D721Med (cell line): ENCODE results near the gene RNF149.

Experiments
- DNase-seq: peaks from one replicate; pipeline ENCODE4 v3.0.0; 2011; ENCODE audit warnings: low spot score; ENCODE audit not compliant: insufficient read length
- FAIRE-seq: peaks from 2 replicates; lab custom pipeline; 2011; peaks lifted over from hg19 to GRCh38; lab: Jason Lieb, UNC
- TF ChIP-seq, protein P1 (sequence below): IDR thresholded peaks from 2 replicates; pipeline ENCODE4 v1.5.1; 2012; ENCODE audit warnings: mild to moderate bottlenecking, control low read depth; ENCODE audit not compliant: insufficient read depth; ENCODE audit errors: missing control alignments

The RNF149 gene

DNA sequence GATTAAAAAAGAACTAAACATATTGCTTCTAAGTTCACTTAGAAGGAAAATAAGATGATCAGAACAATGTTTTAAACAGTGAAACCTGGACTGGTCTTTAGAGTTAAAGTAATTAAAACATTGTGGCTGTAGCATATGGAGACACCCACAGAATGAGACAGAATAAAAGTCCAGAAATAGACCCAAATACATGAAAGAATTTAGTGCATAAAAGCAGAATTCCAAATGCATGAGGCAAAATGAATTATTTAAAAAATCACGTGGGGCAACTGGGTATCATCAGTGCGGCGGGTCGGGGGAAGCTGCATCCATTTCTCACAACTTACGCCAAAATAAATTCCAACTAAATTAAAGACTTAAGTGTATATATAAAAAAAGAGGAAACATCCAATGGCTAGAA is 12.1 kb downstream of the RNF149 start:
- TF ChIP-seq, protein P1, sequence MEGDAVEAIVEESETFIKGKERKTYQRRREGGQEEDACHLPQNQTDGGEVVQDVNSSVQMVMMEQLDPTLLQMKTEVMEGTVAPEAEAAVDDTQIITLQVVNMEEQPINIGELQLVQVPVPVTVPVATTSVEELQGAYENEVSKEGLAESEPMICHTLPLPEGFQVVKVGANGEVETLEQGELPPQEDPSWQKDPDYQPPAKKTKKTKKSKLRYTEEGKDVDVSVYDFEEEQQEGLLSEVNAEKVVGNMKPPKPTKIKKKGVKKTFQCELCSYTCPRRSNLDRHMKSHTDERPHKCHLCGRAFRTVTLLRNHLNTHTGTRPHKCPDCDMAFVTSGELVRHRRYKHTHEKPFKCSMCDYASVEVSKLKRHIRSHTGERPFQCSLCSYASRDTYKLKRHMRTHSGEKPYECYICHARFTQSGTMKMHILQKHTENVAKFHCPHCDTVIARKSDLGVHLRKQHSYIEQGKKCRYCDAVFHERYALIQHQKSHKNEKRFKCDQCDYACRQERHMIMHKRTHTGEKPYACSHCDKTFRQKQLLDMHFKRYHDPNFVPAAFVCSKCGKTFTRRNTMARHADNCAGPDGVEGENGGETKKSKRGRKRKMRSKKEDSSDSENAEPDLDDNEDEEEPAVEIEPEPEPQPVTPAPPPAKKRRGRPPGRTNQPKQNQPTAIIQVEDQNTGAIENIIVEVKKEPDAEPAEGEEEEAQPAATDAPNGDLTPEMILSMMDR: no peak
- FAIRE-seq: no peak
- no peak for DNase-seq

DNA sequence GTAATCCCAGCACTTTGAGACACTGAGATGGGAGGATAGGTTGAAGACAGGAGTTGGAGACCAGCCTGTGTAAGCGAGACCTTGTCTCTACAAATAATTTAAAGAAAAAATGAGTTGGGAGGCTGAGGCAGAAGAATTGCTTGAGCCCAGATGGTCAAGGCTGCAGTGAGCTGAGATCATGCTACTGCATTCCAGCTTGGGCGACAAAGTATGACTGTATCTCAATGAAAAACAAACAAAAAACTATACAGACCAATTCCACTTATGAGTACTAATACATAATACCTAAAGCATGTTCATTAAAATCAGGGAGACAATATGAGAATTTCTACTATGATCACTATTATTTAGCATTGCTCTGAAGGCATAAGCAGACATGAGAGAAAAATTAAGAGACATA is 12.6 kb downstream of the RNF149 start:
- FAIRE-seq: no peak
- TF ChIP-seq, protein P1: no peak

GRCh38 chr2:101294861-101295260 is 13.6 kb downstream of the RNF149 start:
- TF ChIP-seq, protein P1: no peak
- FAIRE-seq (no peak), DNase-seq (no peak)

More for the DNA sequence above, 12.6 kb downstream of the RNF149 start:
- DNase-seq: no peak

DNA sequence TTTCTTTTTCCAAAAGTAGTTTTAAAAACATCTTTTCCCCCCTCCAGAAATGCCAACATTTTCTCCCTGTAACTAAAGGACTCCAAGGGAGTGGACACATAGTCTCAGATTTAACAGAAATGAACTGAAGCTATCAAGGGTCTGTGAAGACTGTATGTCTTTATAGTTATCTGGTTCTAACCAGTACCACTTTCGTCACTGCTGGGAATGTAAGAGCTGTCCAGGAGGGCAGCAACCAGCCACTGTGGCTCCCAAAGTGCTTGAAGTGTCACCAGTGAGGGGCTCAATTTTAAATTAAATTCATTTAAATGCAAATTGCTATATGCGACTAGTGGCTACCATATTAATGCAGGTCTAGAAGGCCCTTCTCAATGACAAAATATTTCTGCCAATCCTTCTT is 15.0 kb downstream of the RNF149 start:
- TF ChIP-seq, protein P1: no peak
- DNase-seq (no peak), FAIRE-seq (no peak)

DNA sequence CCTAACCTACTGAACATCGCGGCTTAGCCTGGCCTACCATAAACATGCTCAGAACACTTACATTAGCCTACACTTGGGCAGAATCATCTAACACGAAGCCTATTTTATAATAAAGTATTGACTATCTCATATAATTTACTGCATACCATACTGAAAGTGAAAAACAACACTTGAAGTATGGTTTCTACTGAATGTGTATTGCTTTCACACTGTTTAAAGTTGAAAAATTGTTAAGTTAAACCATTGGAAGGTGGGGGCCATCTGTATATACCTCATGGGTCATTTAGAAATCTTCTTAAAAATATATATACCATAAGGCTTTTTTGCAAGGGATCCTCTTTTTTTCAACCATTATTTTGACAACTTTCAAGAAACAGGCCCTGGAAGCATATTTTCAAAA is 16.5 kb downstream of the RNF149 start:
- TF ChIP-seq, protein P1: no peak
- FAIRE-seq (no peak), DNase-seq (no peak)

GRCh38 chr2:101290711-101291110 is 17.8 kb downstream of the RNF149 start:
- DNase-seq (no peak), FAIRE-seq (no peak)
- TF ChIP-seq, protein P1: no peak

DNA sequence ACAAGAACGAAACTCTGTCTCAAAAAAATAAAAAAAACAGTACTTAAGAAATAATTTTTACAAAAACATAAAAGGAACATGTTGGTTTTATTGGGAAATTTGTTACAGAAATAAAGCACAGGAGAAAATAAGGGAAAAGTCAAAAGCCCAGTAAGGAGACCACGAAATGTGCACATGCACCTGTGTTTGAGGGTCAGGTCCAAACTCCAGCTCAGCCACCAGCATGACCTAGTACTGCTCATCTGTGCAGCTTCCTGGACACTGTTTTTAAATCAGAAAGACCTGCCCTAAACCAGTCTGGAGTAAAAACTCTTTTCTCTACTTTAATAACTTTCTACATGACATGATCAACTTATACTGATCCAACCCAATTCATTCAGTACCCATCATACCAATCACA is 21.2 kb downstream of the RNF149 start:
- FAIRE-seq (no peak), DNase-seq (no peak)
- TF ChIP-seq, protein P1: no peak
